Kidney capillary endothelial cell (primary cell): ENCODE data around the gene SLC9B2.
A peak's percentile ranks its signal among the peaks of the same experiment; 100 is the strongest.
"Not testable (repeated sequence)": the region's sequence is repeated elsewhere in the genome, so short reads cannot be mapped to it uniquely, and the experiment has no call there.

Experiments
- DNase-seq: peaks from one replicate; pipeline ENCODE4 v3.0.0-alpha.2; 2018; ENCODE audit warnings: low spot score

Gene SLC9B2

DNA sequence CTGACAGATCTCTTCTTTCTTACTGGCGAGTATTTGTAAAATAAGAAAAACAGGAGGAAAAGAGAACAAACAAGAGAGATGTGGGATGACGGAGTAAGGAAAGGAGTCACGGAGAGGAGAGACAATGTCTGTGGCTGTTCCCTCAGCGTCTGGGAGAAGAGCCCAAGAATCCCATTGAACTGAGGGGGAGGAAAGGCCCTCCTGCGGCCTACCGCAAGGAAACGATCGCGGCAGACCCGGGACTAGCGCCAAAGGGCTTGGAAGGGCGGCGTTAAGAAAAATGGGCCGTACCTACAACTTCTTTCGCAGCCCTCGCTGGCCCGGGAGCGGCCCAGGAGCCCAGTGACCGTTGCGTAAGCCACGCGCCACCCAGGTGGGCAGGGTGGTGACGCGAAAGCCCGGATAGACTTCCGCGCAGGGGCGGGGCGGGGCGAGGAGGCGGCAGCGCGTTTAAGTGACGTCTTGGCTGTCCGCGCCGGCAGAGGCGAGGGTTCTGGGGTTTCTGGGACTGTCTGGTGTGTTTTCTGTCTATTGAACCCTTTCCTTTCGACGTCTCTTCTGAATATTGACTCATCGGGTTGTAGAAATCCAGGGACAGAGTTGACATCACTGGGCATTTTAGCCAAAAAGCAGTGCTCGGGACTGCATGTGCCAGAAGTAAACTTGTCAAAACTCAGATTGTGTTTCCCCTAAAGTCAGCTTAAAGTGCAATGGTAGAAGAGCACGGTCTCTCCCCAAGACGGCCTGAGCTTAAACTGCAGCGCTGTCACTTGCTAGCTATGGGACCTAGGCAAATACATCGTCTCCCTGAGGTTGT is 57.0 kb downstream of the SLC9B2 start, which contains the start of gene SLC9B1:
Gene SLC9B1, minus strand, starts transcription at position 398 of the 817 bp plus-strand sequence. CDS start 27,994 bp downstream, outside the sequence.
- DNase-seq, result peak; percentile 71

- no peak for DNase-seq
Measured at GRCh38 chr4:103018391-103019307, 57.9 kb downstream of the SLC9B2 start.

- DNase-seq, result no peak
Measured at GRCh38 chr4:103012551-103012950, 64.0 kb downstream of the SLC9B2 start.

DNA sequence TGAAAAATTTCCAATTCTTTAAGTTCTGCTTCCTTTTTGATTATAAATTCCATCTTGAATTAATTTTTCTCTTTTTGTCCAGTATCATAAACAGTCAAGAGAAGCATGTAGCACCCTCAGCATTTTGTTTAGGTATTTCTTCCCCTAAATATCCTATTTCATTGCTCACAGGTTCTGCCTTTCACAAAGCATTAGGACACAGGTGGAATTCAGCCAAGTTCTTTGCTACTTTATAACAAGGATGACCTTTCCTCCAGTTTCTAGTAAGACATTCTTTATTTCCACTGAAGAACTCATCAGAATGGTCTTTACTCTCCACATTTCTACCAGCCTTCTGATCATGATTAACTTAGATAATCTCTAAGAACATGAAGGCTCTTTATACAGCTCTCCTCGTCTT is 64.5 kb downstream of the SLC9B2 start:
- DNase-seq, result no peak

- DNase-seq, result no peak
Measured at GRCh38 chr4:103011378-103012025, 65.1 kb downstream of the SLC9B2 start.

DNA sequence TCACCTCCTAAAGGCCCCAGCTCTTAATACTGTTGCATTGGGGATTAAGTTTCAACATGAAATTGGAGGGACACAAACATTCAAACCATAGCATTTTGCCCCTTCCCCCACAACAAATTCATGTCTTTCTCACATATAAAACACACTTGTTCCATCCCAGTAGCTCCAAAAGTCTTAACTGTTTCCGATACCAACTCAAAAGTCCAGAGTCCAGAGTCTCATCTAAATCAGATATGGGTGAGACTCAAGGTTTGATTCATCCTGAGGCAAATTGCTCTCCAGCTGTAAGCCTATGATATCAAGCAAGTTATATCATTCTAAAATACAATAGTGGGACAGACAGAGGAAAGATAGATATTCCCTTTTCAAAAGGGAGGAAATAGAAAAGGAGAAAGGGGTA is 65.8 kb downstream of the SLC9B2 start:
- DNase-seq, result no peak

- DNase-seq, result peak; percentile 75
Measured at GRCh38 chr4:103008875-103009729, 67.5 kb downstream of the SLC9B2 start.

GRCh38 chr4:103002551-103002950 is 74.0 kb downstream of the SLC9B2 start:
- DNase-seq, result peak; percentile 6

- no peak for DNase-seq
Measured at GRCh38 chr4:102994803-102995202, 81.8 kb downstream of the SLC9B2 start.

DNA sequence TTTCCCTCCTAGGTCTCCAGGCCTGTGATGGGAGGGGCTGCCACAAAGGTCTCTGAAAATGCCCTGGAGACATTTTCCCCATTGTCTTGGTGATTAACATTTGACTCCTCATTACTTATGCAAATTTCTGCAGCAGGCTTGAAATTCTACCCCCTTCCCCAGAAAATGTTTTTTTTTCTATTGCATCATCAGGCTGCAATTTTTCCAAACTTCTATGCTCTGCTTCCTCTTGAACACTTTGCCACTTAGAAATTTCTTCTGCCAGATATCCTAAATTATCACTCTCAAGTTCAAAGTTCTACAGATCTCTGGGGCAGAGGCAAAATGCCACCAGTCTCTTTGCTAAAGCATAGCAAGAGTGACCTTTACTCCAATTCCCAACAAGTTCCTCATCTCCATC is 82.6 kb downstream of the SLC9B2 start:
- not testable (repeated sequence) for DNase-seq

- no peak for DNase-seq
Measured at GRCh38 chr4:102988429-102989020, 88.0 kb downstream of the SLC9B2 start.

DNA sequence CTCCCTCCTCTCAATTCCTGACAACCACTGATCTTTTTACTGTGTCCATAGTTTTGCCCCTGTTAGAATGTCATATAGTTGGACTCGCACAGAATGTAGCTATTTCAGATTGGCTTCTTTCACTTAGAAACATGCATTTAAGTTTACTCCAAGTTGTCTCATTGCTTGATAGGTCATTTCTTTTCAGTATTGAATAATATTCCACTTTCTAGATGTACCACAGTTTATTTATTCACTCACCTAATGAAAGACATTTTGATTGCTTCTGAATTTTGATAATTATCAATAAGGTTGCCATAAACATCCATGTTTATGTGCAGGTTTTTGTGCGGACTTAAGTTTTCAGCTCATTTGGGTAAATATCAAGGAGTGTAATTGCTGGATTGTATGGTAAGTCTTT is 95.6 kb downstream of the SLC9B2 start:
- DNase-seq, result no peak
